ENCODE measurements around the gene PPP1R15B.

PPP1R15B gene

DNA sequence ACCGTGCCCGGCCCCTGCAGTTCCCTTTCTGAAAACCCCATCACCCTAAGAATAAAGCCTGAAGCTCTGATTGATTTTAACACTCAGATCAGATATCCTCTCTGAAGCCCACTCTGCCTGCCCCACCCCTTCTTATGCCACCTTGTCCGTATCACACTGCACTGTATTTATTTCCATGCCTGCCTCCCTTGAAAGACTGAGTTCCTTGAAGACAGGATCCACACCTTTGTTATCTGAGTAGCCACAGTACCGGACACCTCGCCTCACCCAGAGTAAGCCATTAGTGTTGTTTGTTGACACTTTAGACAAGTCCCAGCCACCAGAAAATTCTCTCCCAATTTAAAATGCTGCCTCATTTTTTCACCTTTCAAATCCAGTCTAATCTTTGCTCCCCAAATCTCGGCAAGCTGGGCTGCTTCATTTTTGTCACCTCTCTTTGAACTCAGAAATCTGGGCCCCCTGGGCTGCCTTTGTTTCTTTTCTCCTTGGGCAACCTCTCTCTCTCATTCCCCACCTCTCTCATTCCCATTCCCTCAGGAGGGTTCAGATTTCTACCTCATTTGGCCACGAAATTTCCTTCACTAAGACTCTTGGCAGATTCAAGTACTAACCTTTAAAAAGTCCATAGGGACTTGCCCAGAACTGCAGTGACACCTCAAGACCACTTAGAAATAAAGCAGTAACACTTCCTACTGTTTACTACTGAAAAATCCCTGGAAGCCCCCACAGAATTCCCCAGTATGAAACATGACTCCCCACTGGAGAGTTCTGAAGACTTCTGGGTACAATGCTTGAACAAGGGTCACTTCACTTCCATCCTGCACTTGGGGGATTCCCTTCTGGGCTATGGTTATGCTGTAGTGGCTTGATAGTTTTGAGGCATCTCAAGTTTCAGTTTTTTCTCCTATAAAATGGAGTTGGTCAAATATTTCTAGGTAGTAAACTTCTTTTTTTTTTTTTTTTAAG, 8.7 kb upstream of the PPP1R15B start:
- no peak for DNase-seq

DNA sequence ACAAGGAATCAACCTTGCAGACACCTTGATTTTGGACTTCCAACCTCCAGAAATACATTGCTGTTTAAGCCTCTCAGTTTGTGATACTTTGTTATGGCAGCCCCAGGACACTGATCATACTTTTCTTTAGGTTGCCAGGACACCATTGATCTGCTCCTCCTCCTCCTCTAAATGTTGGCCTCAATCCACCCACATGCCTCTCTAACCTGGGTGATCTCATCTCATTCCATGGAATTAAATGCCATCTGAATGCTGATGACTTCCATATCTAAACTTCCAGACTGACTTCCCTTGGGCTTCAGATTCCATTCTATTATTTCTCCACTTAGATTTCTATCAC, 7.4 kb upstream of the PPP1R15B start:
- DNase-seq: no peak

DNA sequence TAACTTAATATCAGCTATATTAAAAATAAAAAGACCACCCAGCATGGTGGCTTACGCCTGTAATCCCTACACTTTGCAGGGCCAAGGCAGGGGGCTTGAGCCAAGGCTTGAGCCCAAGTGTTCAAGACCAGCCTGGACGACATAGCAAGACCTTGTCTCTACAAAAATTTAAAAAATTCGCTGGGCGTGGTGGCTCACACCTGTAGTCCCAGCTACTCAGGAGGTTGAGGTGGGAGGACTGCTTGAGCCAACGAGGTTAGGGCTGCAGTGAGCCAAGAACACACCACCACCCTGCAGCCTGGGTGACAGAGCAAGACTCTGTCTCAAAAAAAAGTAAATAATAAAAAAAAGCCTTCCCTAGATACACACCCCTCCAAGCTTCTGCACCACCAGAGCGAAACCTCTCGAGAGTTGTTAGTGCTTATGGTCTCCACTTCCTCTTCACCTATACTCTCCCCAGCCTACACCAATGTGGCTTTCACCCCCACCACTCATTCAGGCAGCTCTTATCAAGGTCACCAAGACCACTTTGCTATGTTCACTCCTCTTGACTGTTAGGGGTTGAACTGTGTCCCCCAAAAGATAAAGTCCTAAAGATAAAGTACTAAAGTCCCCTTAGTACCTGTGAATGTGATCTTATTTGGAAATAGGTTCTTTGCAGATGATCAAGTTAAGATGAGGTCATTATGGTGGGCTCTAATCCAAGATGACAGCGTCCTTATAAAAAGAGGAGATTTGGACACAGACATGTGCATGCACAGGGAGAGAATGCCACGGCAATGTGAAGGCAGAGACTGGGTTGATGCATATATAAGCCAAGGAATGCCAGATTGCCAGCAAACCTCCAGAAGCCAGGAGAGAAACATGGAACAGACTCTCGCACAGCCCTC, 6.8 kb upstream of the PPP1R15B start:
- DNase-seq: no peak

DNA sequence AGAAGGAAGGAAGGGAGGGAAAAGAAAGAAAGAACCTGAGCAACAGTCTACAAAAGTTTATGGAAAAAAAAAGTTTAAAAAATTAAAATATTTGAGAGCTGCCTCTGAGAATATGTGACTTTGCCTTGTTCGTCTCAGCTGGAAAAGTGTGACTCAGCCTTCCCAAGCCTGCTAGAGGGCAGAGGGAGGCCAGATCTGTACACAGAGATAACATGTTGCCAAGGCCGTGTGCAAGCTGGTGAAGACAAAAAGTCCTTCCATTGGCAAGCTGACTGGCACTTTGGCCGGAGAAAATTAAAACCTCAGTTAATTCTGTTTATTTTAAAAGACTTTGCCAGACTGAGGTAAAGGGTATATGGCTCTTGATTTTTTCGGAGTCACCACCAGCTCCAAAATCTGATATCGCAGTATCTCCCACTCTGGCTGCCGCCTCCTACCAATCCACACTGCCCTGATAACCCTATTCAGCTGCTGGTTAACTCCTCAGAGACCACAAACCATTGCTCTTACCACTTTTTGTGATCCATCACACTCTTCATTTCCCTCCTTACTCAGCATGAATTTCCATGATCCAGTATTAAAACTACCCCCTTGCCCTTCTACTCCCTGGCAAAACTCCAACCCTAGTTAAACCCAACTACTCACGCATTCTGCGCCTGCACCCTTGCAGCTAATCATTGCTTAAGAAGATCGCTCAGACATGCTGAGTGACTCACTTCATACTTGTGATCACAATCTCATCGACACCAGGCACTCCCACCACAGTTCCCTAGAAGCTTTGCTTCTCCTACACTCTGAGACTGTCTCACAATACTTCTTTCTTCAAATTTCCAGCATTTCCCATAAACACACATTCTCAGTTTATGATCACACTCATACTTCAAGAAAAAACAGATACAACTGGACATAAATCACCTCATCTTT, 5.7 kb upstream of the PPP1R15B start:
- no peak for DNase-seq

DNA sequence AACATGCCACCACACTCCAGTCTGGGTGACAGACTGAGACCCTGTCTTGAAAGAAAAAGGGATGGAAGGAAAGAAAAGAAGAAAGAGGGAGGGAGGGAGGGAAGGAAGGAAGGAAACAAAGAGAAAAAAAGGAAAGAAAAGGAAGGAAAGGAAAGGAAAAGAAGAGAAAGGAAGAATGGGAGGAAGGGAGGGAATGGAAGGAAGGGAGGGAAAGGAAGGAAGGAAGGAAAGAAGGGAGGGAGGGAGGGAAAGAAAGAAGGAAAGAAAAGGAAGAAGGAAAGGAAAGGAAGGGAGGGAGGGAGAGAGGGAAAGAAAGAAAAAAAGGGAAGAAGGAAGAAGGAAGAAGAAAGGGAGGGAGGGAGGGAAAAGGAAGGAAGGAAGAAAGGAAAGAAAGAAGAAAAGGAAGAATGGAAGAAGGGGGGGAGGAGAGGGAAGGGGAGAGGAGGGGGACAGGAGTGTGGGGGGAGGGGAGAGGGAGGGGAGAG, 5.0 kb upstream of the PPP1R15B start:
- no peak for DNase-seq

DNA sequence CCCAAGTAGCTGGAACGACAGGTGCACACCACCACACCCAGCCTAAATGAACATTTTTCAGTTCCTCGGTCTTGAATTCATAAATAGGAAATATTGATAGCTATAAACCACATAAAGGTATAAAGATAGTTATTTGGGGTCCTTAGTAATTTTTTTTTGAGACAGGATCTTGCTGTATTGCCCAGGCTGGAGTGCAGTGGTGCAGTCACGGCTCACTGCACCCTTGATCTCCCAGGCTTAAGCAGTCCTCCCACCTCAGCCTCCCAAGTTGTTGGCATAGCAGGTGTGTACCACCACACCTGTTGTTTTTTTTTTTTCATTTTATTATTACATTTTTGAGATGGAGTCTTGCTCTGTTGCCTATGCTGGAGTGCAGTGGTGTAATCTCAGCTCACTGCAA, 3.7 kb upstream of the PPP1R15B start:
- no peak for DNase-seq

DNA sequence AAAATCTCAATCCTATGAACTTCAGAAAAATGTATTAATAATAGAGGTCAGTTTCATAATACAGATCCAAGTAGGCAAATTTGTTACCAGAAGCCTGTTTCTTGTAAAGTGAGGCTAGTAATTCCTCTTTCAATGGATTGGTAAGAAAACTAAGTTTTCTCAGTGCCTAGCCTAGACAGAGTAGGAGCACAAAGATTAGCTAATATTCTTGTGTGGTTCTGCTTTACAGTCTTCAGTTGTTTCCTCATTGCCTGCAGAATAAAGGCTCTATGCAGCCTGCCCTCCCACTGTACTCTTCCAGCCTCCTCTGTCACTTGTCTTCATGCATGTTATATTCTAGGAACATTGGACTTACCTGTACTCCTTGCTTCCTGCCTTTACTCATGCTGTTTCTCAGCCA, 2.4 kb upstream of the PPP1R15B start:
- DNase-seq: no peak

DNA sequence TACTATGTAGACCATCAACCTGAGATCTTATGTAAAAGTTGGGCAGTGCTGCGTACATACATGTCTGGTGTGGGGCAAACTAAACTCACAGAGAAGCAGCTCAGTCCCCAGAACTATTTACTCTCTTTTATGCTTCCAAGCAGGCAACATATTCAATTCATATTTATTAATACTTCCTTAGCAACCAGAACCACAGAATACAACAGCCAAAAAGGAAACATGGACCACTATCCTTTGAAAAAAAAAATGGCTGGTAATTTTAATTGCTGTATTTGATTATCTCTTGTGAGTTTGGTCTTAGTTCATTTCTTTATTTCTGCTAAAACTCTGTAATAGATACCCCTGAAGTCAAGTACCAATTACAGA, 1.5 kb upstream of the PPP1R15B start:
- no peak for DNase-seq

DNA sequence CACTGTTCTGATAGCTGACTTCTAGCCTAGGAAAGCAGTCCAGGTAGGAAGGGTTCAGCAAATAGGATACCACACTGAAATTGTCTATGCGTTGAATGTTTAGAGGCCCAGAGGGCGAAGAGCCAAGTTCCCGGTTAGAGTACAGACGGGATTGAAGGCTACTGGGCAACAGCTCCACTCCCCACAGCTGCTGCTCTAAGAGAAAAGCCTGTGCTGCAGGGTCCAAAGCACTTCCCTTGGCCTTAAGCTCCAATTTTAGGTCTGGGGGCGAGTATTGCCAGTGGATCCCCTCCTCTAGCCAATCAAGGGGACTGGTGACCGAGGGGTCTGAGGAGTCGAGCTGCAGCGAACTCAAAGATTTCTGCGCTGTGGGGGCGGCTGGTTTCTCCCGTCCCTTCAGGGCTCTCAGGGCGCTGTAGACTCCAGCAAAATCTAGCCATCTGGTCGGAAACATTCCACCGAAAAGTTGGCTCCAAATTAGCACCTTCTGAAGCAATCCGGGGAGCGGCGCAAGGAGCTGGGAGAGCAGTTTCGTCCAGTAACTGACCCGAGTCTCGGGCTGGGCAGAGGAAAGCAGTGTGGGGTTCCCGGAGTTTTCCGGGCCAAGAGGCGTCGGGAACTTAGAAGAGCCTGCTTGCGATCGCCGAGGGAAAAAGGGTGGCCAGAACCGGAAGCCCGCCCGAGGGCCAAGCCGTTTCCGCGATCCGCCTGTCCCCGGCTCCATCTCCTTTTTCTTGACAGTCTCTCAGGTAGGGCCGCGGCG, 748 bp downstream of the PPP1R15B start:
- DNase-seq: peak; percentile 27 to 58

DNA sequence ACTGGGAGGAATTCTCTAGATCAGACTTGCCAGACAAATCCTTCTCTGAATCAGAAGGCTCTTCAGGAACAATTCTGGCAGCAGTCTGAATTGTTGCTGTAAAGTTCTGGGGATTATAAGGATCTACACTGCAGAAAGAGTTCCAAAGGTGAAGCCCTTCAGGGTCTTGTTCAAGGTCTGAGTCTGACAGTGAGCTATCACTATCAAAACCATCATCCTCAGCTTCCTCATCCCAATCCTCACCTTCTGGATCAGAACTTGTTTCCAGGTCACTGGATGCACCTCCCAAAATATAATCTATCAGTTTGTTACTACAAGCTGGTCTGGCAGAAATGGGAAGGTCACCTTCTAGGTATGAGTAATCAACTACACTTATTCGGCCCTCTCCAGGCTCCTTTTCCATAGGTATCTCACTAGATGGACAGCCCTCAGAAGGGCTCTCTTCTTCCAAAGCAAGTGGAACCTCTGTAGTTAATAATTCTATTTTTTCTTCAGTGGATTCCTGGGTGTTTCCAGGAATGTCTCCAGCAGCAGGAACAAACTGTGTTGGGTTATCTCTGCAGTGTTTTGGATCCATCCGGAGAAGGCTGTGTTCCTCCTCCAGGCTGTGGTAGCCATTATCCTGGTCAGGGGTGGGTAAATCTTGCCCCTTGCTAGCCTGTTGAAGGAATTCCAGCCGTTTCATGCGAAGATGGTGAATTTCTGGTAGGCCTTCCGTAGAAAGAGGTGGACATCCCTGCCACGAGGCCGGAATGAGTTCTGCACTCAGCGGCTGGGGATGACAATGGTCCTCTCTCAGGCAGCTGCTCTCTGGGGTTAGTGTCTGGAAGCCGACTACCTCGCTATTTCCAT, 1.6 kb downstream of the PPP1R15B start:
- DNase-seq: peak in 1 of 2 experiments; percentile 10

DNA sequence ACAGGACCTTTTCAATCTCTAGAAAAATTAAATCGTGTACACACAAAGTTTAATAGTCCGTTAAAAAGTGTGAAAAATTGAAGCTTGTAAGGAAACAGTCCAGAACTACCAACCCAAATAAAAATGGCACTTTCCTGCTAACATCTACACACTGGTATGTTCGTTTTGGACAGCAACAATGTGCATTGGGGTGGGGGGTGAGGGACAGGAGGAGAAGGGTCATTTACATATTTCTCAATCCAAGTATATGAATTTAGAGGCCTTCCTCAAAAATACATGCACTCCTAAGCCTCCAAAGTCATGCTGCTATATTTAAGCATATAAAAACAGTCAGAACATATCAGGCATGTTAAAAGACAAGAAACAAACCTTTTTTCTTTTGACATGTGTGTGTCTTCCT, 2.5 kb downstream of the PPP1R15B start:
- DNase-seq: no peak

DNA sequence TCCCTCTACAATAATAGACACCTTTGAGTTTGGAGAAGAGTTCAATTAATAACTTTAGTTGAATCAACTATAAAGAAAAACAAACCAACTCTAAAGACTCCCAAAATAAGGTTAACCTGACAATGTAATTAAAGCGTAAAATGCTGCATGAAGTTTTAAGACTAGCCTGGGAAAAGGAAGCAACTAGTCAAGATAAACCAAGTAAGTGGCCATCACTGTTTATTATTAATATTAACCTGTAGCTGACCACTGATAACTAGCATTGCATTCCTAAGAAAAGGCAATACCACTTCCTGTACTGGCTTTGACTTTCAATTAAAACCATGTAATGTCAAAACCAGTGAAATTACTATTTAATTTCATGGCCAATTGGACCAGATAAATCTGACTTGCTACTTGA, 3.0 kb downstream of the PPP1R15B start:
- no peak for DNase-seq

DNA sequence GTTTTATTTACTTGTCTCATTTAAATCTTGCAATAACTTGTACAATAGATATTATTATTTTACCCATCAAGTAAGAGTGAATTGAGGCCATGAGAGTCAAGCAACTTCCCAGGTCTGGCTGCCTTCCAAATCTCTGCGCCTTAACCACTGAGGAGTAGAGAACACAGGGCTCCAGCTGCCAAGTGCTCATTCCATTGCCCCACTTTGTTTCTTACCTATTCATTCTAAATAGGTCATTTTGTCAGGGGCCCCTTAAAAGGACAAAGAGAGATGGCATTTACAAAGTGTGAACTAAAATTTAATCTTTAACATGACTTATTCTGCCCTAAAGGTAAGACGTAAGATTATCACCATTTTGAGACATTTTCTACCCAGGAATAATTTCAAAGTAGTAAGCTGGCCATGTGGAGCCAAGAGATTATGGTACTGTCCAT, 3.5 kb downstream of the PPP1R15B start:
- DNase-seq: peak; percentile 6 to 34

DNA sequence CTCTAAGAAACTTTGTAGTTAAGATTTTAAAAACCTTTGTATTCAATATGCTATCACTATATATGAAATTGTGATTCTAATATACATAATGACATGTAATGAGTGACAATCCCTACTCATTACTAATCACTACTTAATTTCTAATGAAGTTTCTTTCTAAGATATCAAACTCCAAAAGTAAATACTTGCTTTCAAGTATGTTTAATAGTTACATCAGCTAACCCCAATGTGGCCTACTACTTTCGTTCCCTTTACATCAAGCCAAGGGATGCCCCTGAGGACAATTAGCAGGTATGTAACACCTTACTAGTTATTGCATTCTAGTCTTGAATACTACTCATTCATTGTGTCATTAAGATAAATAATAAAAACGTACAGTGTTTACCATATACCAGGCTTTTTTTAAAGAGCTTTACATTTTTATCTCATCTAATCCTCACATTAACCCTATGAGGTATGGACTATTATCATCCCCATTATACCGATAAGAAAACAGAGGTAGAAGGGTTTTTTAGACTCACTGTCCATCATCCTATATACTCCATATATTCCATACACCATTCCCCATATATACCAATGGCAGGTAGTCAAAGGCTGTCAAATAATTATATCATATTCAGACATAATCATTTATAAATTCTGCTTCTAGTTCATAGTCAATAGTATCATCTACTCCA, 4.2 kb downstream of the PPP1R15B start:
- no peak for DNase-seq

DNA sequence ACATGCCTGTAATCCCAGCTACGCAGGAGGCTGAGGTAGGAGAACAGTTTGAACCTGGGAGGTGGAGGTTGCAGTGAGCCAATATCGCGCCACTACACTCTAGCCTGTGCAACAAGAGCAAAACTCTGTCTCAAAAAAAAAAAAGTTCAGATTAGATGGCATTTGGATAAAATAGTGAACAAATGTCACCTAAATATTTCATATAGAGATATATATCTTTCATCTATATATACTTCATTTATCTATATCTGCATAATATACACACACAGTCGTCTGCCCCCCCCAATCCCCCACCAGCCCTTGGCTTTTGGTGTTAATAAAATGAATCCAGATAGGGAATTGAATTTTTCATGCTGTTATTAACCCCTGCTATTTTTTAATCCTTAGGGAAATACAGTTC, 5.0 kb downstream of the PPP1R15B start:
- no peak for DNase-seq

DNA sequence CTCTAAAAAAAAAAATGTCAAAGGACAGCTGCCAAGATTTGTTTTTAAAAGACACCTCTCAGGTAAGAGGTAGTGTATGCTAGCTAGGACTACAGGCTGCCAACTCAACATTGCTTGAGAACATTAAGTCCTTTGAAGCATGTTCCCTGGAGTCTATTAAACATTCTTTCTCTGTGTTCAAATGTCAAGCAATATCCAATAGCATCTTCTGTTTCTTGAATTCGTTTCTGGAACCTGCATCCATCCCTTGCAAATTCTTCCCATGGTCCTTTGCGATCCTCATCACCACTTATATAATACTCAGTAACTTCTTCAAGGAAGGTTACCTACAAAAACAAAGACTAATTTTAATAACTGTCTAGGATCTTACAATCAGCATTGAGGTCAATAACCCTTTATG, 5.6 kb downstream of the PPP1R15B start:
- DNase-seq: no peak

DNA sequence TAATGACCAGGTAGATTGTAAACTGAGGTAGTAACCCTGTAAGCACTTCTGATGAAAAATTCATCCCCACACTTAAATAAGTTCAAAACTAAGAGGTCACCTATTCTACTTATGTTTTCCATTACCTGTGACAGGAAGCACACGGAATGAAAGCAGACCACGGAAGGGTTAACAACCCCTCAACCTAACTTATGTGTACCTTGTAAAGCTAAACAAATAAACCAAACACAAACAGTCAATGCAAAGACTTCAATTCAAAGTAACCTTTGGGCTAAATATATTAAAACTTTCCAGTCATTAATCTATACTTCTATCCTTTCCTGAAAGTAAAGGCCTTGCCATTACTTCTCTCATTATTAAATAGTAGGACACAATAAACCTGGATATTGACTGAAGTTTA, 7.0 kb downstream of the PPP1R15B start:
- DNase-seq: no peak

DNA sequence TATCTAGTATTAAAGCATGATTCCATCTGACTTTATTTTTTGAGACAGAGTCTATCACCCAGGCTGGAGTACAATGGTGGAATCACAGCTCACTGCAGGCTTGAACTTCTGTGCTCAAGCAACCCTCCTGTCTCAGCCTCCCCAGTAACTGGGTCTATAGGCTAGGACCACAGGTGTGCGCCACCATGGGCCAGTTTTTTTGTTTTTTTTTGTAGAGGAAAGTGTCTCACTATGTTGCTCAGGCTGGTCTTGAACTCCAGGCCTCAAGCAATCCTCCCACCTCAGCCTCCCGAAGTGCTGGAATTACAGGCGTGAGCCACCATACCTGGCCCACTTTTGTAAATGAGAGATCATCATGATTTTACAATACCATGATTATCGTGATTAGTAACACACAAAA, 9.2 kb downstream of the PPP1R15B start:
- DNase-seq: no peak

DNA sequence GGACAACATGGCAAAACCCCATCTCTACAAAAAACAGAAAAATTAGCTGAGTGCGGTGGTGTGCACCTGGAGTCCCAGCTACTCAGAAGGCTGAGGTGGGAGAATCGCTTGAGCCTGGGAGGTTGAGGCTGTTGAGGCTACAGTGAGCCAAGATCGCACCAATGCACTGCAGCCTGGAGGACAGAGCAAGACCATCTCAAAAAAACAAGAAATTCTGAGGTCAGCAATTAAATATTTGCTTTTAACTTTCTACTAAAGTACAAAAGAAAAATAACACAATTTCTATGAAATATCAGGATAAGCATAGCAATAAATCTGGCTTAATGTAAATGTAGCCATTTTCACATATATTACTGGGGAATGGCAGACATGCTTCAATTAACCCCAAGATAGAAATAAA, 9.9 kb downstream of the PPP1R15B start:
- DNase-seq: no peak

DNA sequence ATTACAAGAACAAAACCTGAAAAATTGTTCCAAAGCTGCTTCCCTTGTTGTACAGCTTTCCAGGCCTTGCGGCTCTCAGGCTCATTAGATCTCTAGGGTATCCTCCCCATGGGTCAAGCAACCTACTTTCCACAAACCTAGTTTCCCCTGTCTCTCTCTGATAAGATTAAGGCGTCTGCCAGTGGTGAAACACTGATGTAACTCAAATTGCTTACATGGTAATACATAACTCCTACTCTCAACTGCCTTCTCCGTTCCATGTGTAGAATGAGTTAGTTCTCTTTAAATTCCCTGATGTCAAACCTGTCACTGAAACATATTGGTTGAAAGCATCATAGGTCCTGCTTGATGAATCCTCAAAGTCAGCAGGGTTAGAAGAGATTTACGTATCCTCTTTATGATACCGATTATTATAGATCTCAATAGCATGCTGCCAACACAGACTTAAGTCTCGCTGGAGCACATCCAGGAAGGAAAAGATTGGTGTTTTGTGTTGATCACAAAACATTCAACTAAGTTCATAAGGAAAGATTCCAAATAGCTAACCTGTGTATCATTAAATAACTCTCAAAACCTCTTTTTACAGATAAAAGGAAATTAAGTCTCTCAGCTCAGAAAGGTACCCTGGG, 10.6 kb downstream of the PPP1R15B start:
- no peak for DNase-seq
